GM21528 (cell line): ENCODE measurements around the gene PLA2G5.

Source experiments
- ATAC-seq: cut with Tn5 transposase; IDR thresholded peaks from one replicate; pipeline ENCODE4 v1.9.1; 2021; ENCODE audit warnings: mild to moderate bottlenecking, moderate library complexity; ENCODE audit not compliant: unreplicated experiment, low FRiP score

PLA2G5 gene

GRCh38 chr1:20087668-20088067 is 17.7 kb downstream of the PLA2G5 start:
- ATAC-seq: no peak

GRCh38 chr1:20089328-20090077 is 19.5 kb downstream of the PLA2G5 start:
- no peak for ATAC-seq

- no peak for ATAC-seq
Measured at GRCh38 chr1:20090119-20090518, 20.1 kb downstream of the PLA2G5 start.

- ATAC-seq: no peak
Measured at GRCh38 chr1:20090641-20091040, 20.6 kb downstream of the PLA2G5 start.

- ATAC-seq: no peak
Measured at GRCh38 chr1:20093303-20093702, 23.3 kb downstream of the PLA2G5 start.

- no peak for ATAC-seq
Measured at GRCh38 chr1:20093940-20094391, 24.0 kb downstream of the PLA2G5 start.

- no peak for ATAC-seq
Measured at GRCh38 chr1:20095564-20096434, 25.8 kb downstream of the PLA2G5 start.

GRCh38 chr1:20096840-20097447 is 26.9 kb downstream of the PLA2G5 start:
- ATAC-seq: no peak

- no peak for ATAC-seq
Measured at GRCh38 chr1:20099533-20099932, 29.5 kb downstream of the PLA2G5 start.

GRCh38 chr1:20100632-20101355 is 30.8 kb downstream of the PLA2G5 start:
- ATAC-seq: no peak

GRCh38 chr1:20102875-20103274 is 32.9 kb downstream of the PLA2G5 start:
- no peak for ATAC-seq

- ATAC-seq: no peak
Measured at GRCh38 chr1:20105856-20106255, 35.9 kb downstream of the PLA2G5 start.

- no peak for ATAC-seq
Measured at GRCh38 chr1:20107351-20107750, 37.4 kb downstream of the PLA2G5 start.

GRCh38 chr1:20107796-20108195 is 37.8 kb downstream of the PLA2G5 start:
- ATAC-seq: no peak

GRCh38 chr1:20108366-20109123 is 38.6 kb downstream of the PLA2G5 start:
- no peak for ATAC-seq

GRCh38 chr1:20109223-20109856 is 39.3 kb downstream of the PLA2G5 start:
- no peak for ATAC-seq

- no peak for ATAC-seq
Measured at GRCh38 chr1:20110679-20111078, 40.7 kb downstream of the PLA2G5 start.

GRCh38 chr1:20111452-20111851 is 41.5 kb downstream of the PLA2G5 start:
- no peak for ATAC-seq

- no peak for ATAC-seq
Measured at GRCh38 chr1:20112279-20113000, 42.4 kb downstream of the PLA2G5 start.
